HG03342 (cell line): ENCODE measurements around the gene IFT81.
"Not testable (repeated sequence)": the region's sequence is repeated elsewhere in the genome, so short reads cannot be mapped to it uniquely, and the experiment has no call there.

Experiments used
- ATAC-seq: cut with Tn5 transposase; IDR thresholded peaks from one replicate; pipeline ENCODE4 v1.9.1; 2021; ENCODE audit warnings: mild to moderate bottlenecking, moderate library complexity; ENCODE audit not compliant: unreplicated experiment

IFT81 gene, protein sequence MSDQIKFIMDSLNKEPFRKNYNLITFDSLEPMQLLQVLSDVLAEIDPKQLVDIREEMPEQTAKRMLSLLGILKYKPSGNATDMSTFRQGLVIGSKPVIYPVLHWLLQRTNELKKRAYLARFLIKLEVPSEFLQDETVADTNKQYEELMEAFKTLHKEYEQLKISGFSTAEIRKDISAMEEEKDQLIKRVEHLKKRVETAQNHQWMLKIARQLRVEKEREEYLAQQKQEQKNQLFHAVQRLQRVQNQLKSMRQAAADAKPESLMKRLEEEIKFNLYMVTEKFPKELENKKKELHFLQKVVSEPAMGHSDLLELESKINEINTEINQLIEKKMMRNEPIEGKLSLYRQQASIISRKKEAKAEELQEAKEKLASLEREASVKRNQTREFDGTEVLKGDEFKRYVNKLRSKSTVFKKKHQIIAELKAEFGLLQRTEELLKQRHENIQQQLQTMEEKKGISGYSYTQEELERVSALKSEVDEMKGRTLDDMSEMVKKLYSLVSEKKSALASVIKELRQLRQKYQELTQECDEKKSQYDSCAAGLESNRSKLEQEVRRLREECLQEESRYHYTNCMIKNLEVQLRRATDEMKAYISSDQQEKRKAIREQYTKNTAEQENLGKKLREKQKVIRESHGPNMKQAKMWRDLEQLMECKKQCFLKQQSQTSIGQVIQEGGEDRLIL

GRCh38 chr12:110124269-110124995 is at the start of gene IFT81:
Gene IFT81, plus strand, starts transcription at chr12:110124357. Its CDS starts 3,024 bp downstream, at chr12:110127381.
- peak; percentile 88 for ATAC-seq

- ATAC-seq: no peak
These were observed 48.3 kb upstream of the IFT81 start for GRCh38 chr12:110075880-110076279.

GRCh38 chr12:110077800-110078199 is 46.4 kb upstream of the IFT81 start:
- ATAC-seq: no peak

DNA sequence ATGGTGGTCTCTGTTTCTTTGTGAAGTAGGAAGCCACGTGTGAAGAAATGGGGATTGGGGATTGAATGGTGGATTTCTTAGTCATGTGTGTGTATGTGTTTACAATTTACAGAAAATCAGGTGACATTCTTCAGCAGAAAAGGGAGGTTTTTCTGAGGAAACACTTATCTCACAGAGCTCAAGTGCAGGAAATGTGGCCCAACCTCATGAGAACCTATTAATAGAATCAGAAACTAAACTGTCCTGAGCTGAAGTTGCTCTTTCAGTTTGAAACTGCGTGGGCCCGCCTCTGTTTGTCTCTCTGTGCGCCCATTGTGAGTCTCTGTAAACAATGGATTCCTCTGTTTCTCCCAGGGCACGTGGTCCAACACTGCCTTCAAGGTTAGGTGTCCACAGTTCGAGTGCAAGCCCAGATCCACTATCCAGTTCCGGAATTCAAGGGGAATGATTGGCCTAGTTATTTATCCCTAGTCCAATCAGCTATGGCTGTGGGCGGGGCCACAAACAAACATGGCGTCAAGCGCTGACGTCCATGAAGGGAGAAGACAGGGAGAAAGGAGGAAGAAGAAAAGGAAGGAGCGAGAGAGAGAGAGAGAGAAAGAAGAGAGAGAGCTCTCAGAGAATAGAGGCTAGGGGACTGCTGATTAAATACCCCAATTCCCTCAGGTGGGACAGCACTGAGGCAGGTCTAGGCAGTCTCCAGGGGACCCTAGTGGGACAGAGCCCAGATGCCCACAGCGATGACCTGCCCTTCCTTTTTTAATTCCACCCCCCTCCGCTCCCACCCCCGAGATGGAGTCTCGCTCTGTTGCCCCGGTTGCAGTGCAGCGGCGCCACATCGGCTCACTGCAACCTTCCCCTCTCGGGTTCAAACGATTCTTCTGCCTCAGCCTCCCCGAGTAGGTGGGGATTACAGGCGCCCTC is 44.4 kb upstream of the IFT81 start:
- peak; percentile 87 for ATAC-seq

GRCh38 chr12:110080410-110080809 is 43.7 kb upstream of the IFT81 start:
- no peak for ATAC-seq

- ATAC-seq: no peak
These were observed 39.7 kb upstream of the IFT81 start for GRCh38 chr12:110084314-110085015.

DNA sequence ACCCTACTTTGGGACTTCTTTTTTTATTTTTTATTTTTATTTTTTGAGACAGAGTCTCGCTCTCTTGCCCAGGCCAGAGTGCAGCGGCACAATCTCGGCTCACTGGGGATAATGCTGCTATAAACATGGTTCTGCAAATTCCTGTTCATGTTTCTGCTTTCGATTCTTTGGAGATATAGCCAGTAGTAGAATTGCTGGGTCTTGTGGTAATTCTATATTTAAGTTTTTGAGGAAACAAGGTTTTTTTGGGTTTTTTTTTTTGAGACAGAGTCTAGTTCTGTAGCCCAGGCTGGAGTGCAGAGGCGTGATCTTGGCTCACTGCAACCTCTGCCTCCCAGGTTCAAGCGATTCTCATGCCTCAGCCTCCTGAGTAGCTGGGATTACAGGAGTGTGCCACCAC is 35.9 kb upstream of the IFT81 start:
- not testable (repeated sequence) for ATAC-seq

- no peak for ATAC-seq
These were observed 35.2 kb upstream of the IFT81 start for GRCh38 chr12:110088936-110089335.

- ATAC-seq: no peak
These were observed 33.7 kb upstream of the IFT81 start for GRCh38 chr12:110090266-110091135.

- ATAC-seq: no peak
These were observed 32.9 kb upstream of the IFT81 start for GRCh38 chr12:110091136-110091711.

GRCh38 chr12:110093631-110094311 is 30.4 kb upstream of the IFT81 start:
- no peak for ATAC-seq

DNA sequence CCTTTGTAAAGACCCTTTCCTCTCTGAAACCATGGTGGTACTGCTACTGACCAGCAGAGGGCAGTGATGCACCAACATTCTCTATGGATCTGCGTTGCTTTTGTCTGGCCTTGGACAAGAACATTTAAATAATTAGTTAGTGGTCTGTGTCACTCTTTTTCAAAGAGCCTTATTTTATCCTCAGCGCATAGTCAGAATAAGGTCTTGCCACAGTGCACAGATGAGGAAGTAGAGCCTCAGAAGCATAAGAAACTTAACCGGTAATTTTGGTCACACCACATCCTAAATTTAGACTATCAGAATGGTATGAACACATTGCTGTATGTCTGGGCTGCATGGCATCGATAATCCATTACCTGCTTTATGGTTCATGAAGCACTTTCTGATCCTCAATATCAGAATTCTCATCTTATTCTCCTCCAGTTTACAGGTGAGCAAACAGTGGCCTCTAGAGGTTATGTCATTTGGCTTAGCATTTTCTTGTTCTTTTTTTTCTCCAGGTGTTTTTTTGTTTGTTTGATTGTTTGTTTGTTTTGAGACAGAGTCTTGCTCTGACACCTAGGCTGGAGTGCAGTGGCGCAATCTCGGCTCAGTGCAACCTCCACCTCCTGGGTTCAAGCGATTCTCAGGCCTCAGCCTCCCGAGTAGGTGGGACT is 23.7 kb upstream of the IFT81 start:
- ATAC-seq: peak; percentile 86

- ATAC-seq: no peak
These were observed 21.9 kb upstream of the IFT81 start for GRCh38 chr12:110102255-110102654.

GRCh38 chr12:110104188-110105094 is 19.7 kb upstream of the IFT81 start:
- no peak for ATAC-seq

- ATAC-seq: no peak
These were observed 19.0 kb upstream of the IFT81 start for GRCh38 chr12:110105159-110105558.

DNA sequence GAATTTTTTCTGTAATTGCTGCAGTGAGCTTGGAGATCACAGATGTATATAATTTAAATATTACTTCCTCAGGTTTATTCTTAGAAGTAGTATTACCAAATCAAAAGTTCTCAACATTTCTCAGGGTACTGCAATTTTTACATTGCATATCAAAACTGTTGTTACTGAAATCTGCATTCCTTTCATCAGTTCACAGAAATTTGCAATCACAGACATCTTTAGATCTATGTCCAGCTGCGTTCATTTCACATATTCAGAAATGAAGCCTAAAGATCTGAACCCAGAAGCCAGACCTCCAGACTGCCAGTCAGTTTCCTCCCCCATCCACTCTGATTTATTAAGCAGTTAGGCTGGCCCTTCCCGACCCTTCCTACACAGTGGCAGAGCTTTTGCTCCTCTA is 18.2 kb upstream of the IFT81 start:
- no peak for ATAC-seq
